Kidney epithelial cell (primary cell): ENCODE data around the gene TPRA1. TPM values are rescaled to one million over a fixed set of nuclear protein-coding genes. Genes with fewer than 3 reads are reported as not detected.

Experiments used
- DNase-seq: peaks from one replicate; pipeline ENCODE4 v3.0.0-alpha.2; 2010; ENCODE audit warnings: low read depth
- H3K27me3 ChIP-seq: 2 replicates; pipeline ENCODE4 v1.6.0; 2011; ENCODE audit warnings: low read length; ENCODE audit not compliant: control insufficient read depth, insufficient read depth
- H3K36me3 ChIP-seq: 2 replicates; pipeline ENCODE4 v1.5.1; 2011; ENCODE audit warnings: low read length; ENCODE audit not compliant: control insufficient read depth, insufficient read depth
- H3K4me3 ChIP-seq: 2 replicates; pipeline ENCODE4 v1.5.1; 2011; ENCODE audit warnings: low read depth, mild to moderate bottlenecking, control low read depth, low read length
- total RNA-seq: library from RNA; depleted of rRNA; stranded (reverse); fragments of >200 nt; gene quantifications from 2 replicates; pipeline ENCODE4 v1.2.3, GENCODE V29; 2015
- TF ChIP-seq, protein P1 (sequence below): IDR thresholded peaks from 2 replicates; pipeline ENCODE4 v1.5.1; 2011; ENCODE audit warnings: mild to moderate bottlenecking, moderate library complexity, low read length, control low read depth, inconsistent platforms; ENCODE audit not compliant: insufficient read depth, poor library complexity, severe bottlenecking

TPRA1 gene
- total RNA-seq, 1 donor from 2014 or later = 95.2 TPM

DNA sequence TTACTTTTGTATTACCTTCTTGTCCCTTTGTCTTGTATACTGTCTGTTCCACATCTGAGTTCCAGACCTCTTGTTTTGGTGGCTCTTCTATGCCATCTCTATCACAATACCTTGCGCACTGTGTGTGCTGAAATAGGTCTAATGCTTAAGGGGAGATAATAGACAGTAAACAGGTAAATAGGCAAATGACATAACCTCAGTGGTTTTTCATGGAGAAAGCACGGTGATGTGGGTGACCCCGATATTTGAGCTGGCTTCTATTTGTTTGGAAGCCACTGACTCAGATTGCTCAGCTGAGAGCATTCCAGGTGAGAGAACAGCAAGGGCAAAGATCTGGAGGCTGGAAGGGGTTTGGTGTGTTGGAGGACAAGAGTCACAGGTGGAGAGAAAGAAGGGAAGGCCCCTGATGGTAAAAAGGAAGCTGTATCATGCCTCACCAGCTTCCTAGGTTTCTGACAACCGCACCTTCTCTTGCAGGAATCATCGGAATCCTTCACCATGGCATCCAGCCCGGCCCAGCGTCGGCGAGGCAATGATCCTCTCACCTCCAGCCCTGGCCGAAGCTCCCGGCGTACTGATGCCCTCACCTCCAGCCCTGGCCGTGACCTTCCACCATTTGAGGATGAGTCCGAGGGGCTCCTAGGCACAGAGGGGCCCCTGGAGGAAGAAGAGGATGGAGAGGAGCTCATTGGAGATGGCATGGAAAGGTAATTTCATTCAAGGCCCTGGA is 8.5 kb upstream of the TPRA1 start:
- no peaks in the 10 kb centered on the region for H3K27me3 ChIP-seq
- no peak for DNase-seq
- H3K4me3 ChIP-seq = peak overlapping the region; percentile 51
- H3K36me3 ChIP-seq = peaks cover 1% of the 10 kb centered on the region
- TF ChIP-seq, protein P1, sequence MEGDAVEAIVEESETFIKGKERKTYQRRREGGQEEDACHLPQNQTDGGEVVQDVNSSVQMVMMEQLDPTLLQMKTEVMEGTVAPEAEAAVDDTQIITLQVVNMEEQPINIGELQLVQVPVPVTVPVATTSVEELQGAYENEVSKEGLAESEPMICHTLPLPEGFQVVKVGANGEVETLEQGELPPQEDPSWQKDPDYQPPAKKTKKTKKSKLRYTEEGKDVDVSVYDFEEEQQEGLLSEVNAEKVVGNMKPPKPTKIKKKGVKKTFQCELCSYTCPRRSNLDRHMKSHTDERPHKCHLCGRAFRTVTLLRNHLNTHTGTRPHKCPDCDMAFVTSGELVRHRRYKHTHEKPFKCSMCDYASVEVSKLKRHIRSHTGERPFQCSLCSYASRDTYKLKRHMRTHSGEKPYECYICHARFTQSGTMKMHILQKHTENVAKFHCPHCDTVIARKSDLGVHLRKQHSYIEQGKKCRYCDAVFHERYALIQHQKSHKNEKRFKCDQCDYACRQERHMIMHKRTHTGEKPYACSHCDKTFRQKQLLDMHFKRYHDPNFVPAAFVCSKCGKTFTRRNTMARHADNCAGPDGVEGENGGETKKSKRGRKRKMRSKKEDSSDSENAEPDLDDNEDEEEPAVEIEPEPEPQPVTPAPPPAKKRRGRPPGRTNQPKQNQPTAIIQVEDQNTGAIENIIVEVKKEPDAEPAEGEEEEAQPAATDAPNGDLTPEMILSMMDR = no peak

DNA sequence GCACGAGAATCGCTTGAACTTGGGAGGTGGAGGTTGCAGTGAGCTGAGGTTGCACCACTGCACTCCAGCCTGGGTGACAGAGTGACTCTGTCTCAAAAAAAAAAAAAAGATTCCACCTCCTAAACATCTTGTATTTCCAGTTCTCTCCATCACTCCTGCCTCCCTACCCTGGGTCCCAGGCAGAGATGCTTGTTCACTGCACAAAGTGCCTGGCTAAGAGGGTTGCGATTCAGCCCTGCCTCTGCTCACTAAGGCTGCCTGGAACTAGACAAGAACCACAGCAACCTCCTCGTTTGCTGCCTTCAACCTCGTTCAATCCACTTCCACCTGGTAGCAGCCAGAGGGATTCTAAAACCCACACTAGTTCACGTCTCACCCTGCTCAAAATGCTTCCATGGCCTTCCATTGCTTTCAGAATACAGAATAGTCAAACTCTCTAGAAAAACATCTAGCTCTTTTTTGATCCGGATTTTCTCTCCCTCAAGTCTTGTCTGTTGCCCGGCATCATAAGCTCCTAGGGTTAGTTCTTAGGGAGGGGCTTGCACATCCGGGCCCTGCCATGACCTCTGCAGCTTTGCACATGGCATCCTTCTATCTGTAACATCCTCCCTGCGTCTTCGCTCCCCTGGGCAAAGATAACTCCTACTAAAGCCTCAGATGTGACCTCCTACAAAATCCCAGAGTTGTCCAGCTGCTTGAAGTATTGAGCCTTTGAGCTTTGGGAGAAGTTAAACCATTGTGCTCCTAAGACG is 6.7 kb upstream of the TPRA1 start:
- no peak for DNase-seq
- Histone ChIP-seq H3K27me3 (no peaks in the 10 kb centered on the region), H3K4me3 (no peak overlapping the region), H3K36me3 (peaks cover 1% of the 10 kb centered on the region)
- TF ChIP-seq, protein P1 = no peak

DNA sequence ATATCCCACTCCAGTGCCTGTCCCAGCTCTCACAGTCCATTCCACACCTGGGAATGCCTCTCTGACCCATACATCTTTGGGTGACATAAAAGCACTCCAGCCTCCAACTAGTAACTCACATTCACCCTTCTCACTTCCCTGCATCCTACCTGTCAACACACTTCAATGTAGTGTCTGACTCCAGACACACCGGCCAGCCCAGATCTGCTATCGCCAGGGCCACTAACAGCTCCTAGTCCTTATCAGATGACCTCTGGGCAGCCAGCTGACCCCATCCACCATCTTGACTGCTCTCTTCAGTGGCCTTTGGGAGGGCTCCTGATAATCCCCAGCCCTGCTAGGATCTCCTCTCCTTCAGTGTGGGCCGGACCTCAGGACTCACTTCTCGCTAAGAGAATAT is 4.8 kb upstream of the TPRA1 start:
- Histone ChIP-seq H3K4me3 (no peak overlapping the region), H3K27me3 (no peaks in the 10 kb centered on the region), H3K36me3 (no peaks in the 10 kb centered on the region)
- TF ChIP-seq, protein P1 = no peak
- DNase-seq = no peak

DNA sequence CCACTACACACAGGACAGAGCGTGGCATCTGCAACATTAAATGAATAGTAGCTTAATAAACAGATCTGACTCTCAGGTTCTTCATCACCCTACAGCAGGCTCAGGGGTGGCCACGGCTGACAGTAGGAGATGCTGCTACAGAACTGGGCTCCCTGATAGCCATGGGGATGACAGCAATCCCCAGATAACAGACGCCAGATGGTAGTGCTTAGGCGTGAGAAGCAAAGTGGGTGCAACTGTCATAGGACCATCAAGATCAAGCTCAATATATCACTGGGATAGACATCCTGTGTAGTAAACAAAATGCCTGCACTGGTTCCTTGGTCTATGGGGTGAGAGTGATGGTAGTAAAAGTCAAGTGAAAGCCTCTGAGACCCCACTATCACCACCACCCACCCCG is 2.6 kb upstream of the TPRA1 start:
- H3K4me3 ChIP-seq = no peak overlapping the region
- no peak for DNase-seq
- TF ChIP-seq, protein P1 = no peak
- H3K36me3 ChIP-seq = no peaks in the 10 kb centered on the region
- H3K27me3 ChIP-seq = no peaks in the 10 kb centered on the region

DNA sequence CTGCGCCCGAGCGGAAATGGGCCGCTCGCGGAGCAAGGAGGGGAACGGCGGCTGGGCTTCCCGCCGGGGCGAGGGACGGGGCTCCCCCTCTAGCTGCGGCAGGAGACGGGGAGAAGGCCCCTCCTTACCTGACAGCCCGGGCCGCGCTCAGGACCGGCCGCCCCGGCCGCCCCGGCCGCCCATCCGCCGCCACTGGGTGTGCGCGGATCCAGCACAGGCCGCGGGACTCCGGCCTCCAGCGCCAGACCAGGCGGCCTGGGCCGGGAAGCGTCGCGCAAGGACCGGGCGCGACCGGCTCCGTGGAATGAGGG is 296 bp downstream of the TPRA1 start:
- peaks cover 1% of the 10 kb centered on the region for H3K36me3 ChIP-seq
- no peaks in the 10 kb centered on the region for H3K27me3 ChIP-seq
- DNase-seq = no peak
- TF ChIP-seq, protein P1 = no peak
- H3K4me3 ChIP-seq = peak overlapping the region; percentile 84
